Vagina (tissue), 2 donors: ENCODE data around the gene ZNF629. TPM values are rescaled to one million over a fixed set of nuclear protein-coding genes. Genes with fewer than 3 reads are reported as not detected.

Experiments used
- DNase-seq, 2 donors: peaks; one replicate each; pipeline ENCODE4 v3.0.0-alpha.2; 2017; ENCODE audit errors: extremely low spot score in 2 of 2
- H3K27ac ChIP-seq: fragments of 200-600 bp; sonication (generic); one replicate; pipeline ENCODE4 v1.5.1; 2019
- H3K27me3 ChIP-seq: fragments of 200-600 bp; sonication (generic); one replicate; pipeline ENCODE4 v1.5.1; 2019
- H3K36me3 ChIP-seq, 2 donors: fragments of 200-600 bp; sonication (generic); one replicate each; pipeline ENCODE4 v1.5.1; 2017 to 2019
- H3K4me1 ChIP-seq: fragments of 200-600 bp; sonication (generic); one replicate; pipeline ENCODE4 v1.5.1; 2019
- H3K4me3 ChIP-seq, 2 donors: fragments of 200-600 bp; sonication (generic); 1 replicate in 1 of 2; 2 replicates in 1 of 2; pipeline ENCODE4 v1.5.1; 2016 to 2019
- H3K9me3 ChIP-seq: fragments of 200-600 bp; sonication (generic); one replicate; pipeline ENCODE4 v1.5.1; 2019
- POLR2A ChIP-seq, 2 donors: fragments of 450-650 bp; IDR thresholded peaks; one replicate each; pipeline ENCODE4 v1.6.1; 2017; ENCODE audit warnings: antibody characterized with exemption in 2 of 2, mild to moderate bottlenecking in 2 of 2, moderate library complexity in 2 of 2
- POLR2AphosphoS5 ChIP-seq, 2 donors: sonication (generic); formaldehyde crosslinking; IDR thresholded peaks; one replicate each; pipeline ENCODE4 v1.9.0; 2017; ENCODE audit warnings: antibody characterized with exemption in 2 of 2, mild to moderate bottlenecking in 2 of 2, low read depth in 1 of 2; ENCODE audit not compliant: insufficient read depth in 1 of 2
- intact Hi-C: fragments of 100-400 bp; cut with DNase I; formaldehyde crosslinking; loops from one replicate; pipeline ENCODE4 v1.15.1; 2023
- total RNA-seq: library from RNA; depleted of rRNA; stranded (reverse); fragments of >200 nt; gene quantifications from one replicate; pipeline ENCODE4 v1.2.3, GENCODE V29; 2016
- TF ChIP-seq, protein P1 (sequence below), 3 experiments: fragments of 450-650 bp in 2 of 3; fragments of 200-600 bp in 1 of 3; sonication (generic) in 1 of 3; IDR thresholded peaks; one replicate each; pipeline ENCODE4 v1.5.1; 2017 to 2019; ENCODE audit warnings: antibody characterized with exemption in 3 of 3, mild to moderate bottlenecking in 2 of 3, moderate library complexity in 2 of 3

ZNF629 gene
- total RNA-seq, 1 donor from 2014 or later = 11.3 TPM

DNA sequence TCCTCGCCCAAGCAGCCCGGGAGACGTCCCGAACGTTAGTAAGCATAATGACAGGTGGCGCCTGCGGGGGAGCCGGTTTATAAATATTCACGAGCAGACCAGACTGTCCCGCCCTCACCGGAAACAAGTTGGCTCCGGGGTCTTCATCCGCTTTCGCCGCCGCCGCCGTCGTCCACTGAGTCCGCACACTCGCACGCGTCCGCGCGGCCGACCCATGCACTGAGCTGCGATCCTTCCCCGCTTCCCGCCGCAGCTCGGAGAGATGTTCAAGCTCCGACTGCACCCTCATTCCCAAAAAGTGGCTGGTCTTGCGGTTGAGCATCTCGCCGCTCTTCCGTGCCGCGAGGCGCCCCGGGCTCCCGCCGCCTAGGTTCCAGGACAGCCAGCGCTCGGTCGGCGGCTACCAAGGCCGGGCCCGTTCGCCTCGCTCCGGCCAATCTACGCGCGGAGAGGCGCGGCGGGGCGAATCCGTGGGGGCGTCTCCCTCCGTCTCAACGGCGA lies 25.5 kb downstream of the ZNF629 start:
- peak overlapping the region; percentile 22 for H3K27ac ChIP-seq
- no peaks in the 10 kb centered on the region for H3K9me3 ChIP-seq
- peaks cover 3 to 41% of the 10 kb centered on the region in 2 donors for H3K36me3 ChIP-seq

GRCh38 chr16:30760577-30761426 lies 26.2 kb downstream of the ZNF629 start:
- peaks cover 37% of the 10 kb centered on the region for H3K4me1 ChIP-seq
- TF ChIP-seq, protein P1, sequence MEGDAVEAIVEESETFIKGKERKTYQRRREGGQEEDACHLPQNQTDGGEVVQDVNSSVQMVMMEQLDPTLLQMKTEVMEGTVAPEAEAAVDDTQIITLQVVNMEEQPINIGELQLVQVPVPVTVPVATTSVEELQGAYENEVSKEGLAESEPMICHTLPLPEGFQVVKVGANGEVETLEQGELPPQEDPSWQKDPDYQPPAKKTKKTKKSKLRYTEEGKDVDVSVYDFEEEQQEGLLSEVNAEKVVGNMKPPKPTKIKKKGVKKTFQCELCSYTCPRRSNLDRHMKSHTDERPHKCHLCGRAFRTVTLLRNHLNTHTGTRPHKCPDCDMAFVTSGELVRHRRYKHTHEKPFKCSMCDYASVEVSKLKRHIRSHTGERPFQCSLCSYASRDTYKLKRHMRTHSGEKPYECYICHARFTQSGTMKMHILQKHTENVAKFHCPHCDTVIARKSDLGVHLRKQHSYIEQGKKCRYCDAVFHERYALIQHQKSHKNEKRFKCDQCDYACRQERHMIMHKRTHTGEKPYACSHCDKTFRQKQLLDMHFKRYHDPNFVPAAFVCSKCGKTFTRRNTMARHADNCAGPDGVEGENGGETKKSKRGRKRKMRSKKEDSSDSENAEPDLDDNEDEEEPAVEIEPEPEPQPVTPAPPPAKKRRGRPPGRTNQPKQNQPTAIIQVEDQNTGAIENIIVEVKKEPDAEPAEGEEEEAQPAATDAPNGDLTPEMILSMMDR (IDR thresholded peaks at IDR 0.05) = no peak
- TF ChIP-seq POLR2AphosphoS5 (IDR thresholded peaks at IDR 0.05; ENCODE audit: insufficient read depth in 1 of 2, low read depth in 1 of 2) (no peak), POLR2A (IDR thresholded peaks at IDR 0.05) (no peak)
- peak overlapping the region; percentile 74 to 98 for H3K4me3 ChIP-seq
- no peaks in the 10 kb centered on the region for H3K27me3 ChIP-seq
- no peak for DNase-seq
- H3K36me3 ChIP-seq = peaks cover 3 to 40% of the 10 kb centered on the region in 2 donors
- intact Hi-C loops = loop anchor here (5.0 kb wide), 1 partner anchor 64 kb away; the partner anchor contains the start of gene SRCAP
- H3K9me3 ChIP-seq = no peaks in the 10 kb centered on the region
- peak overlapping the region; percentile 22 for H3K27ac ChIP-seq

More for the DNA sequence above, 25.5 kb downstream of the ZNF629 start:
- peak overlapping the region; percentile 74 to 98 for H3K4me3 ChIP-seq
- H3K4me1 ChIP-seq = peaks cover 37% of the 10 kb centered on the region
- no peak for DNase-seq
- intact Hi-C loops = loop anchor here (5.0 kb wide), 1 partner anchor 64 kb away; the partner anchor contains the start of gene SRCAP
- H3K27me3 ChIP-seq = no peaks in the 10 kb centered on the region
- TF ChIP-seq, protein P1 (IDR thresholded peaks at IDR 0.05) = no peak
- TF ChIP-seq POLR2A (IDR thresholded peaks at IDR 0.05) (no peak), POLR2AphosphoS5 (IDR thresholded peaks at IDR 0.05; ENCODE audit: insufficient read depth in 1 of 2, low read depth in 1 of 2) (no peak)

DNA sequence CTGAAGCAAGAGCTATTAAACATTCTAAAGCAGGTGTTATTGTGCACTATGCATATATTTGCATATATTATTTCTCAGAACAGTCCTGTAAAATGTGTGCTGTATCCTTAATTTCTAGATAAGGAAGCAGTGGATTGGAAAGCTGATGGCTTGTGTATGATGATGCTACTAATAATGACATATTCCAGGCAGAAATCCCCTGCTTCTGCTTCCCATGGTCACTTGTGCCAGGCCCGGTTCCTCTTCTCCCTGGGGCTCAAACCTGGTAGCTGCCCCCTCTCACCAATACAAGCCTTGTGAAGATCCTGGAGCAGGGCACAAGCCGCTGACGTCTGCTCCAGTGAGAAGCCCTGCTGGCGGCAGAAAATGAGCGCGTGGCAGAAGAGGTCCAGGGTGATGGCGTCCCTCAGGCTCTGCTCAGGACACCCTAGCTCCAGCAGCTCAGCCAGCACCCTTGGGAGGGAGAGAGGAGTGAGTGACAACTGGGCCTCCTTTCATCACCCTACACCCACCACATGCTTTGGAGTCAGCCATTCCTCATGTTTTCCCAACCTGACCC lies 26.9 kb downstream of the ZNF629 start:
- DNase-seq = no peak
- intact Hi-C loops = loop anchor here (5.0 kb wide), 1 partner anchor 63 kb away; the partner anchor contains the start of gene SRCAP
- Histone ChIP-seq H3K4me1 (peaks cover 37% of the 10 kb centered on the region), H3K36me3 (peaks cover 0 to 32% of the 10 kb centered on the region in 2 donors), H3K27me3 (no peaks in the 10 kb centered on the region), H3K27ac (no peak overlapping the region), H3K9me3 (no peaks in the 10 kb centered on the region), H3K4me3 (no peak overlapping the region)
- TF ChIP-seq POLR2AphosphoS5 (IDR thresholded peaks at IDR 0.05; ENCODE audit: insufficient read depth in 1 of 2, low read depth in 1 of 2) (no peak), POLR2A (IDR thresholded peaks at IDR 0.05) (no peak)
- TF ChIP-seq, protein P1 (IDR thresholded peaks at IDR 0.05) = no peak

DNA sequence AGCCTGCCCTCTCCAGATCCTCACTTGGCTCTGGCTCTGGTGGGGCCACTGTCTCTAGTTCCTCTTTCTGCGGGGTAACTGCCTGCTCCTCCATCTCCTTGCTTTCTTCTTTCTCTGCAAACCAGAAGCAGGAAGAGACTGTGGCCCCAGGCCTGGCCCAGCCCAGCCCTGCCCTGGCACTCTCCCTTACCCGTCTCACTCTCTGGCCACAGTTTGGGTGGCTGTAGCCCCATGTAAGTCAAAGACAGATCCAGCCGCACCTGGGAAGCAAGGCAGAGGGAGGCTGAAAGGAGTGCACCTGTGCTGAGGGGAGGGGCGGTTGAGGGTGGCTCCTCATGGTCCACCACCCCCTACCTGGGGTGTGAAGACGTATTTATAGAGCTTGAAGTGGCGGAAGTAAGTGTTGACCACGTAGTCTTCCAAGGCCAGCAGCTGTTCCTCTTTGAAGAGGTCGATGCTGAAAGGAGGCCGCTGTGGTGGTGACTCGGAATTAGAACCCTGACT lies 28.0 kb downstream of the ZNF629 start:
- H3K4me3 ChIP-seq = no peak overlapping the region
- no peak for TF ChIP-seq POLR2A (IDR thresholded peaks at IDR 0.05)
- no peaks in the 10 kb centered on the region for H3K9me3 ChIP-seq
- peaks cover 30% of the 10 kb centered on the region for H3K4me1 ChIP-seq
- DNase-seq = no peak
- H3K27me3 ChIP-seq = no peaks in the 10 kb centered on the region
- intact Hi-C loops = no loop called here
- peaks cover 0 to 22% of the 10 kb centered on the region in 2 donors for H3K36me3 ChIP-seq
- H3K27ac ChIP-seq = no peak overlapping the region

DNA sequence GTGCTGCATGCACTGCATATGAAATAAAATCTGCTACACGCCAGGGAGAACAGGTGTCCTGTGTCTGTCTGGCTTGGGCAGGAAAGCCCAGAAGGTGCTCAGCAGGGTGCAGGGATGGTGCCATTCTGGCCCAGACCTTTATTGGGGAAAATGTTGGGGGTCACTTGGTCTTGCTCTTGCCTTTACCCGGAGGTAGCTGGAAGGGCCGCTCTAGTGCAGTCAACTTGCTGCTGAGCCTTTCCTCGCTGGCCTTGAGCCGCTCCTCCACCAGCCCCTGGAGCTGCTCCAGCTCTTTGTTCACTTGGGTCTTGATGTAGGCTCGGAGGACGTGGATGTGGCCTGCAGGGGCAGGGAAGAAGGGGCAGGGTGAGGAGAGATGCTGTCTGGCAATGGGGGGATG lies 29.7 kb downstream of the ZNF629 start:
- TF ChIP-seq POLR2AphosphoS5 (IDR thresholded peaks at IDR 0.05; ENCODE audit: insufficient read depth in 1 of 2, low read depth in 1 of 2) (no peak), POLR2A (IDR thresholded peaks at IDR 0.05) (no peak)
- TF ChIP-seq, protein P1 (IDR thresholded peaks at IDR 0.05) = no peak
- peaks cover 0 to 14% of the 10 kb centered on the region in 2 donors for H3K36me3 ChIP-seq

More for the DNA sequence above, 29.7 kb downstream of the ZNF629 start:
- H3K27me3 ChIP-seq = no peaks in the 10 kb centered on the region
- no peaks in the 10 kb centered on the region for H3K9me3 ChIP-seq
- peaks cover 12% of the 10 kb centered on the region for H3K4me1 ChIP-seq
- intact Hi-C loops = no loop called here
- no peak overlapping the region for H3K4me3 ChIP-seq
- no peak for DNase-seq
- no peak overlapping the region for H3K27ac ChIP-seq
